Right renal pelvis (tissue), 4 donors: Measurements from ENCODE around the gene CETN1. TPM values are rescaled to one million over a fixed set of nuclear protein-coding genes. Genes with fewer than 3 reads are reported as not detected.

Experiments used
- DNase-seq, 4 donors: peaks; one replicate each; pipeline ENCODE4 v3.0.0-alpha.2; 2013; ENCODE audit warnings: low read depth in 4 of 4, low spot score in 3 of 4, missing footprints in 1 of 4
- polyA plus RNA-seq, 4 donors: library from polyadenylated mRNA; unstranded; fragments of 120-200 nt; gene quantifications; one replicate each; pipeline ENCODE4 v1.2.1, GENCODE V29; 2013; ENCODE audit not compliant: insufficient read length in 4 of 4

The CETN1 gene
- polyA plus RNA-seq, 4 donors: not detected

- no peak for DNase-seq
Observed at GRCh38 chr18:574865-575645, 5.1 kb upstream of the CETN1 start.

- DNase-seq: no peak
Observed at GRCh38 chr18:576924-577323, 3.3 kb upstream of the CETN1 start.

GRCh38 chr18:577643-578375 lies 2.4 kb upstream of the CETN1 start:
- DNase-seq: no peak

- no peak for DNase-seq
Observed at GRCh38 chr18:579238-579637, 942 bp upstream of the CETN1 start.

GRCh38 chr18:581096-581495 lies 916 bp downstream of the CETN1 start:
- DNase-seq: no peak

- DNase-seq: no peak
Observed at GRCh38 chr18:582465-582864, 2.3 kb downstream of the CETN1 start.

- DNase-seq: no peak
Observed at GRCh38 chr18:595068-595467, 14.9 kb downstream of the CETN1 start.

- no peak for DNase-seq
Observed at GRCh38 chr18:595571-595970, 15.4 kb downstream of the CETN1 start.

- DNase-seq: no peak
Observed at GRCh38 chr18:596288-596881, 16.2 kb downstream of the CETN1 start.

GRCh38 chr18:598124-598589 lies 18.0 kb downstream of the CETN1 start:
- DNase-seq: no peak

GRCh38 chr18:600107-600506 lies 19.9 kb downstream of the CETN1 start:
- DNase-seq: no peak

- DNase-seq: no peak
Observed at GRCh38 chr18:604771-605170, 24.6 kb downstream of the CETN1 start.

- no peak for DNase-seq
Observed at GRCh38 chr18:607930-608329, 27.8 kb downstream of the CETN1 start.

GRCh38 chr18:610214-610928 lies 30.2 kb downstream of the CETN1 start:
- DNase-seq: no peak

- no peak for DNase-seq
Observed at GRCh38 chr18:612156-612555, 32.0 kb downstream of the CETN1 start.

GRCh38 chr18:614193-614592 lies 34.0 kb downstream of the CETN1 start:
- DNase-seq: no peak

GRCh38 chr18:615092-615521 lies 34.9 kb downstream of the CETN1 start:
- DNase-seq: no peak

- DNase-seq: no peak
Observed at GRCh38 chr18:615773-616172, 35.6 kb downstream of the CETN1 start.

GRCh38 chr18:616380-616995 lies 36.3 kb downstream of the CETN1 start:
- no peak for DNase-seq

GRCh38 chr18:617970-618504 lies 37.9 kb downstream of the CETN1 start:
- DNase-seq: no peak
